HepG2 (cell line): ENCODE data around the gene SPIRE1. TPM values are rescaled to one million over a fixed set of nuclear protein-coding genes. Genes with fewer than 3 reads are reported as not detected.

Experiments
- BATF2 ChIP-seq: sonication (generic); formaldehyde crosslinking; IDR thresholded peaks from 2 replicates; pipeline ENCODE4 v1.8.0; 2022; ENCODE audit warnings: mild to moderate bottlenecking, missing genetic modification reagents, moderate library complexity
- CC2D1A ChIP-seq: sonication (generic); formaldehyde crosslinking; IDR thresholded peaks from 2 replicates; pipeline ENCODE4 v1.8.1; 2023; ENCODE audit warnings: mild to moderate bottlenecking, missing genetic modification reagents
- GLMP ChIP-seq: sonication (generic); formaldehyde crosslinking; IDR thresholded peaks from 2 replicates; pipeline ENCODE4 v1.9.0; 2021; ENCODE audit warnings: missing genetic modification reagents, mild to moderate bottlenecking, borderline replicate concordance
- MEIS2 ChIP-seq: sonication (generic); formaldehyde crosslinking; IDR thresholded peaks from 2 replicates; pipeline ENCODE4 v1.9.0; 2021; ENCODE audit warnings: mild to moderate bottlenecking, missing genetic modification reagents
- NFE2L2 ChIP-seq: fragments of 150-350 bp; IDR thresholded peaks from 2 replicates; pipeline ENCODE4 v1.6.1; 2014; ENCODE audit warnings: low read length
- PLSCR1 ChIP-seq: sonication (generic); formaldehyde crosslinking; IDR thresholded peaks from 2 replicates; pipeline ENCODE4 v1.5.0; 2020; ENCODE audit warnings: missing genetic modification reagents, mild to moderate bottlenecking, borderline replicate concordance
- RFX1 ChIP-seq: fragments of 450-650 bp; IDR thresholded peaks from 2 replicates; pipeline ENCODE4 v1.6.1; 2017
- ZNF333 ChIP-seq: sonication (generic); formaldehyde crosslinking; IDR thresholded peaks from 2 replicates; pipeline ENCODE4 v1.4.0; 2020; ENCODE audit warnings: mild to moderate bottlenecking, missing genetic modification reagents, borderline replicate concordance
- ZNF431 ChIP-seq: sonication (generic); formaldehyde crosslinking; IDR thresholded peaks from 2 replicates; pipeline ENCODE4 v1.9.0; 2022; ENCODE audit warnings: missing genetic modification reagents, low read depth, mild to moderate bottlenecking, borderline replicate concordance
- ZNF550 ChIP-seq: sonication (generic); formaldehyde crosslinking; IDR thresholded peaks from 2 replicates; pipeline ENCODE4 v1.4.0; 2020; ENCODE audit warnings: mild to moderate bottlenecking, missing genetic modification reagents, borderline replicate concordance
- ZNF749 ChIP-seq: sonication (generic); formaldehyde crosslinking; IDR thresholded peaks from 2 replicates; pipeline ENCODE4 v1.8.0; 2022; ENCODE audit warnings: mild to moderate bottlenecking, missing genetic modification reagents, moderate library complexity, borderline replicate concordance
- ZZZ3 ChIP-seq: sonication (generic); formaldehyde crosslinking; IDR thresholded peaks from 2 replicates; pipeline ENCODE4 v1.4.0; 2020; ENCODE audit warnings: missing genetic modification reagents, mild to moderate bottlenecking, borderline replicate concordance
- polyA plus RNA-seq, 8 experiments: library from polyadenylated mRNA; depleted of rRNA in 3 of 8; stranded (reverse) in 7 of 8; unstranded in 1 of 8; fragments of >200 nt; fragmentation: Illumina TruSeq in 4 of 8; extraction: Trizol in 4 of 8; gene quantifications; 2 replicates each; pipeline versions ENCODE4 v1.2.1 to v1.2.3, GENCODE V29; 2011 to 2016; ENCODE audit warnings: low read depth in 4 of 8, missing spikeins in 1 of 8, mixed read lengths in 1 of 8; ENCODE audit not compliant: insufficient read depth in 1 of 8
- total RNA-seq, 5 experiments: library from RNA; depleted of rRNA; stranded (reverse); fragments of >200 nt; fragmentation: Illumina TruSeq; extraction: Trizol; gene quantifications; 2 replicates each; pipeline ENCODE4 v1.2.3, GENCODE V29; 2016; ENCODE audit warnings: low read depth in 1 of 5
- TF ChIP-seq, protein P1 (sequence below): sonication (generic); formaldehyde crosslinking; IDR thresholded peaks from 2 replicates; pipeline ENCODE4 v1.5.0; 2020; ENCODE audit warnings: mild to moderate bottlenecking, missing genetic modification reagents, moderate library complexity
- TF ChIP-seq, protein P2 (sequence below): sonication (generic); formaldehyde crosslinking; IDR thresholded peaks from 2 replicates; pipeline ENCODE4 v1.4.0; 2020; ENCODE audit warnings: missing genetic modification reagents
- TF ChIP-seq, protein P3 (sequence below): IDR thresholded peaks from 2 replicates; pipeline ENCODE4 v1.6.1; 2012; ENCODE audit warnings: inconsistent platforms
- TF ChIP-seq, protein P4 (sequence below): sonication (generic); formaldehyde crosslinking; IDR thresholded peaks from 2 replicates; pipeline ENCODE4 v1.4.0; 2020; ENCODE audit warnings: missing genetic modification reagents, mild to moderate bottlenecking, borderline replicate concordance
- TF ChIP-seq, protein P5 (sequence below): sonication (generic); formaldehyde crosslinking; IDR thresholded peaks from 2 replicates; pipeline ENCODE4 v1.8.1; 2022; ENCODE audit warnings: mild to moderate bottlenecking, missing genetic modification reagents

SPIRE1 gene
- total and polyA plus RNA-seq, 2 of the 13 experiments (the other 11 are each of a cell fraction or from before 2014, with no cell fraction given) = 9.9 to 21.3 TPM

- TF ChIP-seq GLMP (no peak), ZZZ3 (CRISPR knock-in tag) (no peak), MEIS2 (CRISPR knock-in tag) (no peak), PLSCR1 (CRISPR knock-in tag) (no peak), ZNF333 (CRISPR knock-in tag) (no peak), ZNF550 (CRISPR knock-in tag) (0 out of 2 replicates have a peak, but pooled peaks have one; percentile 67), CC2D1A (no peak), ZNF749 (CRISPR knock-in tag) (no peak), RFX1 (no peak), ZNF431 (CRISPR knock-in tag) (no peak), BATF2 (no peak), NFE2L2 (no peak)
- TF ChIP-seq, protein P1, sequence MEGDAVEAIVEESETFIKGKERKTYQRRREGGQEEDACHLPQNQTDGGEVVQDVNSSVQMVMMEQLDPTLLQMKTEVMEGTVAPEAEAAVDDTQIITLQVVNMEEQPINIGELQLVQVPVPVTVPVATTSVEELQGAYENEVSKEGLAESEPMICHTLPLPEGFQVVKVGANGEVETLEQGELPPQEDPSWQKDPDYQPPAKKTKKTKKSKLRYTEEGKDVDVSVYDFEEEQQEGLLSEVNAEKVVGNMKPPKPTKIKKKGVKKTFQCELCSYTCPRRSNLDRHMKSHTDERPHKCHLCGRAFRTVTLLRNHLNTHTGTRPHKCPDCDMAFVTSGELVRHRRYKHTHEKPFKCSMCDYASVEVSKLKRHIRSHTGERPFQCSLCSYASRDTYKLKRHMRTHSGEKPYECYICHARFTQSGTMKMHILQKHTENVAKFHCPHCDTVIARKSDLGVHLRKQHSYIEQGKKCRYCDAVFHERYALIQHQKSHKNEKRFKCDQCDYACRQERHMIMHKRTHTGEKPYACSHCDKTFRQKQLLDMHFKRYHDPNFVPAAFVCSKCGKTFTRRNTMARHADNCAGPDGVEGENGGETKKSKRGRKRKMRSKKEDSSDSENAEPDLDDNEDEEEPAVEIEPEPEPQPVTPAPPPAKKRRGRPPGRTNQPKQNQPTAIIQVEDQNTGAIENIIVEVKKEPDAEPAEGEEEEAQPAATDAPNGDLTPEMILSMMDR (CRISPR knock-in tag) = no peak
- TF ChIP-seq, protein P2, sequence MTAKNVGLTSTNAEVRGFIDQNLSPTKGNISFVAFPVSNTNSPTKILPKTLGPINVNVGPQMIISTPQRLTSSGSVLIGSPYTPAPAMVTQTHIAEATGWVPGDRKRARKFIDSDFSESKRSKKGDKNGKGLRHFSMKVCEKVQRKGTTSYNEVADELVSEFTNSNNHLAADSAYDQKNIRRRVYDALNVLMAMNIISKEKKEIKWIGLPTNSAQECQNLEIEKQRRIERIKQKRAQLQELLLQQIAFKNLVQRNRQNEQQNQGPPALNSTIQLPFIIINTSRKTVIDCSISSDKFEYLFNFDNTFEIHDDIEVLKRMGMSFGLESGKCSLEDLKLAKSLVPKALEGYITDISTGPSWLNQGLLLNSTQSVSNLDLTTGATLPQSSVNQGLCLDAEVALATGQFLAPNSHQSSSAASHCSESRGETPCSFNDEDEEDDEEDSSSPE (CRISPR knock-in tag) = no peak
- TF ChIP-seq, protein P3, sequence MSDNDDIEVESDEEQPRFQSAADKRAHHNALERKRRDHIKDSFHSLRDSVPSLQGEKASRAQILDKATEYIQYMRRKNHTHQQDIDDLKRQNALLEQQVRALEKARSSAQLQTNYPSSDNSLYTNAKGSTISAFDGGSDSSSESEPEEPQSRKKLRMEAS = no peak
- TF ChIP-seq, protein P4, sequence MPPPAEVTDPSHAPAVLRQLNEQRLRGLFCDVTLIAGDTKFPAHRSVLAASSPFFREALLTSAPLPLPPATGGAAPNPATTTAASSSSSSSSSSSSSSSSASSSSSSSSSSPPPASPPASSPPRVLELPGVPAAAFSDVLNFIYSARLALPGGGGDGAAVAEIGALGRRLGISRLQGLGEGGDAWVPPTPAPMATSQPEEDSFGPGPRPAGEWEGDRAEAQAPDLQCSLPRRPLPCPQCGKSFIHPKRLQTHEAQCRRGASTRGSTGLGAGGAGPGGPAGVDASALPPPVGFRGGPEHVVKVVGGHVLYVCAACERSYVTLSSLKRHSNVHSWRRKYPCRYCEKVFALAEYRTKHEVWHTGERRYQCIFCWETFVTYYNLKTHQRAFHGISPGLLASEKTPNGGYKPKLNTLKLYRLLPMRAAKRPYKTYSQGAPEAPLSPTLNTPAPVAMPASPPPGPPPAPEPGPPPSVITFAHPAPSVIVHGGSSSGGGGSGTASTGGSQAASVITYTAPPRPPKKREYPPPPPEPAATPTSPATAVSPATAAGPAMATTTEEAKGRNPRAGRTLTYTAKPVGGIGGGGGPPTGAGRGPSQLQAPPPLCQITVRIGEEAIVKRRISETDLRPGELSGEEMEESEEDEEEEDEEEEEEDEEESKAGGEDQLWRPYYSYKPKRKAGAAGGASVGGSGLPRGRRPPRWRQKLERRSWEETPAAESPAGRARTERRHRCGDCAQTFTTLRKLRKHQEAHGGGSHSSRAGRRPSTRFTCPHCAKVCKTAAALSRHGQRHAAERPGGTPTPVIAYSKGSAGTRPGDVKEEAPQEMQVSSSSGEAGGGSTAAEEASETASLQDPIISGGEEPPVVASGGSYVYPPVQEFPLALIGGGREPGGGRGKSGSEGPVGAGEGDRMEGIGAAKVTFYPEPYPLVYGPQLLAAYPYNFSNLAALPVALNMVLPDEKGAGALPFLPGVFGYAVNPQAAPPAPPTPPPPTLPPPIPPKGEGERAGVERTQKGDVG = no peak
- TF ChIP-seq, protein P5, sequence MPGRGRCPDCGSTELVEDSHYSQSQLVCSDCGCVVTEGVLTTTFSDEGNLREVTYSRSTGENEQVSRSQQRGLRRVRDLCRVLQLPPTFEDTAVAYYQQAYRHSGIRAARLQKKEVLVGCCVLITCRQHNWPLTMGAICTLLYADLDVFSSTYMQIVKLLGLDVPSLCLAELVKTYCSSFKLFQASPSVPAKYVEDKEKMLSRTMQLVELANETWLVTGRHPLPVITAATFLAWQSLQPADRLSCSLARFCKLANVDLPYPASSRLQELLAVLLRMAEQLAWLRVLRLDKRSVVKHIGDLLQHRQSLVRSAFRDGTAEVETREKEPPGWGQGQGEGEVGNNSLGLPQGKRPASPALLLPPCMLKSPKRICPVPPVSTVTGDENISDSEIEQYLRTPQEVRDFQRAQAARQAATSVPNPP (CRISPR knock-in tag) = no peak
Measured at GRCh38 chr18:12703096-12703567, 45.2 kb upstream of the SPIRE1 start (continued).
